HG03342 (cell line): ENCODE measurements around the gene SELENOI.

Experiments used
- ATAC-seq: cut with Tn5 transposase; IDR thresholded peaks from one replicate; pipeline ENCODE4 v1.9.1; 2021; ENCODE audit warnings: mild to moderate bottlenecking, moderate library complexity; ENCODE audit not compliant: unreplicated experiment

SELENOI gene

GRCh38 chr2:26444236-26444635 is 98.3 kb downstream of the SELENOI start:
- ATAC-seq = no peak
